ENCODE data around the gene DNER. TPM values are rescaled to one million over a fixed set of nuclear protein-coding genes. Genes with fewer than 3 reads are reported as not detected.

DNER gene
- total and polyA plus RNA-seq, 2 donors, result 2.9 to 4.4 TPM

GRCh38 chr2:229446350-229446749 lies 268.0 kb downstream of the DNER start:
- no peak overlapping the region for H3K4me3 ChIP-seq (ENCODE audit: low read depth, low read length)
- no peaks in the 10 kb centered on the region for H3K4me1 ChIP-seq (ENCODE audit: insufficient read depth)
- H3K27ac ChIP-seq (ENCODE audit: low read depth), result peak overlapping the region; percentile 66
- H3K36me3 ChIP-seq (ENCODE audit: insufficient read depth), result no peaks in the 10 kb centered on the region
- no peak for DNase-seq (ENCODE audit: extremely low spot score)
- WGBS, result 71% methylated on average over 6 of the region's 6 CpGs

- no peak for DNase-seq (ENCODE audit: extremely low spot score)
- H3K36me3 ChIP-seq (ENCODE audit: insufficient read depth), result no peaks in the 10 kb centered on the region
- H3K27ac ChIP-seq (ENCODE audit: low read depth), result no peak overlapping the region
- 23% methylated on average over 11 of the region's 11 CpGs for WGBS
- no peaks in the 10 kb centered on the region for H3K4me1 ChIP-seq (ENCODE audit: insufficient read depth)
- H3K4me3 ChIP-seq (ENCODE audit: low read depth, low read length), result no peak overlapping the region
These were observed 268.7 kb downstream of the DNER start for GRCh38 chr2:229445501-229446211.

GRCh38 chr2:229445019-229445418 lies 269.3 kb downstream of the DNER start:
- Histone ChIP-seq H3K36me3 (ENCODE audit: insufficient read depth) (no peaks in the 10 kb centered on the region), H3K4me1 (ENCODE audit: insufficient read depth) (no peaks in the 10 kb centered on the region), H3K4me3 (ENCODE audit: low read depth, low read length) (no peak overlapping the region), H3K27ac (ENCODE audit: low read depth) (no peak overlapping the region)
- 30% methylated on average over 7 of the region's 7 CpGs for WGBS
- peak; percentile 23 for DNase-seq (ENCODE audit: extremely low spot score)

GRCh38 chr2:229443546-229444268 lies 270.6 kb downstream of the DNER start:
- H3K4me1 ChIP-seq (ENCODE audit: insufficient read depth), result no peaks in the 10 kb centered on the region
- H3K36me3 ChIP-seq (ENCODE audit: insufficient read depth), result no peaks in the 10 kb centered on the region
- 77% methylated on average over 13 of the region's 13 CpGs for WGBS
- no peak overlapping the region for H3K4me3 ChIP-seq (ENCODE audit: low read depth, low read length)
- no peak for DNase-seq (ENCODE audit: extremely low spot score)
- peak overlapping the region; percentile 16 for H3K27ac ChIP-seq (ENCODE audit: low read depth)

- DNase-seq (ENCODE audit: extremely low spot score), result no peak
- Histone ChIP-seq H3K36me3 (ENCODE audit: insufficient read depth) (no peaks in the 10 kb centered on the region), H3K4me3 (ENCODE audit: low read depth, low read length) (no peak overlapping the region), H3K27ac (ENCODE audit: low read depth) (no peak overlapping the region), H3K4me1 (ENCODE audit: insufficient read depth) (no peaks in the 10 kb centered on the region)
- 64% methylated on average over 3 of the region's 3 CpGs for WGBS
These were observed 271.2 kb downstream of the DNER start for GRCh38 chr2:229443141-229443540.

- Histone ChIP-seq H3K4me1 (ENCODE audit: insufficient read depth) (no peaks in the 10 kb centered on the region), H3K36me3 (ENCODE audit: insufficient read depth) (no peaks in the 10 kb centered on the region), H3K4me3 (ENCODE audit: low read depth, low read length) (no peak overlapping the region), H3K27ac (ENCODE audit: low read depth) (no peak overlapping the region)
- 89% methylated on average over 6 of the region's 6 CpGs for WGBS
- DNase-seq (ENCODE audit: extremely low spot score), result no peak
These were observed 275.8 kb downstream of the DNER start for GRCh38 chr2:229438430-229439159.

- 97% methylated on average over 2 of the region's 2 CpGs for WGBS
- Histone ChIP-seq H3K27ac (ENCODE audit: low read depth) (no peak overlapping the region), H3K4me3 (ENCODE audit: low read depth, low read length) (no peak overlapping the region), H3K36me3 (ENCODE audit: insufficient read depth) (no peaks in the 10 kb centered on the region), H3K4me1 (ENCODE audit: insufficient read depth) (no peaks in the 10 kb centered on the region)
- DNase-seq (ENCODE audit: extremely low spot score), result no peak
These were observed 276.9 kb downstream of the DNER start for GRCh38 chr2:229437467-229437866.

- Histone ChIP-seq H3K27ac (ENCODE audit: low read depth) (no peak overlapping the region), H3K36me3 (ENCODE audit: insufficient read depth) (no peaks in the 10 kb centered on the region)
- 58% methylated on average over 2 of the region's 2 CpGs for WGBS
These were observed 280.2 kb downstream of the DNER start for GRCh38 chr2:229434187-229434586.

GRCh38 chr2:229433351-229433750 lies 281.0 kb downstream of the DNER start:
- WGBS, result 86% methylated on average over 5 of the region's 5 CpGs
- DNase-seq (ENCODE audit: extremely low spot score), result no peak
- Histone ChIP-seq H3K27ac (ENCODE audit: low read depth) (no peak overlapping the region), H3K4me1 (ENCODE audit: insufficient read depth) (no peaks in the 10 kb centered on the region), H3K36me3 (ENCODE audit: insufficient read depth) (no peaks in the 10 kb centered on the region), H3K4me3 (ENCODE audit: low read depth, low read length) (no peak overlapping the region)

More at GRCh38 chr2:229434187-229434586, 280.2 kb downstream of the DNER start:
- Histone ChIP-seq H3K4me1 (ENCODE audit: insufficient read depth) (no peaks in the 10 kb centered on the region), H3K4me3 (ENCODE audit: low read depth, low read length) (no peak overlapping the region)
- no peak for DNase-seq (ENCODE audit: extremely low spot score)

- no peak for DNase-seq (ENCODE audit: extremely low spot score)
- H3K4me3 ChIP-seq (ENCODE audit: low read depth, low read length), result no peak overlapping the region
- no peak overlapping the region for H3K27ac ChIP-seq (ENCODE audit: low read depth)
- WGBS, result 35% methylated on average over 2 of the region's 2 CpGs
- H3K4me1 ChIP-seq (ENCODE audit: insufficient read depth), result no peaks in the 10 kb centered on the region
- H3K36me3 ChIP-seq (ENCODE audit: insufficient read depth), result no peaks in the 10 kb centered on the region
These were observed 282.9 kb downstream of the DNER start for GRCh38 chr2:229431327-229431954.

GRCh38 chr2:229429589-229429988 lies 284.8 kb downstream of the DNER start:
- WGBS, result 60% methylated on average over 5 of the region's 5 CpGs
- Histone ChIP-seq H3K4me3 (ENCODE audit: low read depth, low read length) (no peak overlapping the region), H3K27ac (ENCODE audit: low read depth) (no peak overlapping the region), H3K4me1 (ENCODE audit: insufficient read depth) (no peaks in the 10 kb centered on the region), H3K36me3 (ENCODE audit: insufficient read depth) (no peaks in the 10 kb centered on the region)
- DNase-seq (ENCODE audit: extremely low spot score), result no peak

GRCh38 chr2:229426464-229426863 lies 287.9 kb downstream of the DNER start:
- 83% methylated on average over 6 of the region's 6 CpGs for WGBS
- no peak overlapping the region for H3K27ac ChIP-seq (ENCODE audit: low read depth)
- no peak overlapping the region for H3K4me3 ChIP-seq (ENCODE audit: low read depth, low read length)
- no peaks in the 10 kb centered on the region for H3K4me1 ChIP-seq (ENCODE audit: insufficient read depth)
- DNase-seq (ENCODE audit: extremely low spot score), result no peak
- H3K36me3 ChIP-seq (ENCODE audit: insufficient read depth), result no peaks in the 10 kb centered on the region

GRCh38 chr2:229425598-229425997 lies 288.8 kb downstream of the DNER start:
- no peaks in the 10 kb centered on the region for H3K4me1 ChIP-seq (ENCODE audit: insufficient read depth)
- no peak overlapping the region for H3K27ac ChIP-seq (ENCODE audit: low read depth)
- no peaks in the 10 kb centered on the region for H3K36me3 ChIP-seq (ENCODE audit: insufficient read depth)
- no peak for DNase-seq (ENCODE audit: extremely low spot score)
- H3K4me3 ChIP-seq (ENCODE audit: low read depth, low read length), result no peak overlapping the region
- WGBS, result 77% methylated on average over 9 of the region's 9 CpGs
